GM18873 (cell line): Measurements from ENCODE around the gene TRH.
"Not testable (repeated sequence)": the region's sequence is repeated elsewhere in the genome, so short reads cannot be mapped to it uniquely, and the experiment has no call there.

Experiments used
- ATAC-seq: cut with Tn5 transposase; IDR thresholded peaks from one replicate; pipeline ENCODE4 v1.9.1; 2021; ENCODE audit warnings: mild to moderate bottlenecking, moderate library complexity, moderate number of reproducible peaks; ENCODE audit not compliant: unreplicated experiment, low FRiP score

Gene TRH

DNA sequence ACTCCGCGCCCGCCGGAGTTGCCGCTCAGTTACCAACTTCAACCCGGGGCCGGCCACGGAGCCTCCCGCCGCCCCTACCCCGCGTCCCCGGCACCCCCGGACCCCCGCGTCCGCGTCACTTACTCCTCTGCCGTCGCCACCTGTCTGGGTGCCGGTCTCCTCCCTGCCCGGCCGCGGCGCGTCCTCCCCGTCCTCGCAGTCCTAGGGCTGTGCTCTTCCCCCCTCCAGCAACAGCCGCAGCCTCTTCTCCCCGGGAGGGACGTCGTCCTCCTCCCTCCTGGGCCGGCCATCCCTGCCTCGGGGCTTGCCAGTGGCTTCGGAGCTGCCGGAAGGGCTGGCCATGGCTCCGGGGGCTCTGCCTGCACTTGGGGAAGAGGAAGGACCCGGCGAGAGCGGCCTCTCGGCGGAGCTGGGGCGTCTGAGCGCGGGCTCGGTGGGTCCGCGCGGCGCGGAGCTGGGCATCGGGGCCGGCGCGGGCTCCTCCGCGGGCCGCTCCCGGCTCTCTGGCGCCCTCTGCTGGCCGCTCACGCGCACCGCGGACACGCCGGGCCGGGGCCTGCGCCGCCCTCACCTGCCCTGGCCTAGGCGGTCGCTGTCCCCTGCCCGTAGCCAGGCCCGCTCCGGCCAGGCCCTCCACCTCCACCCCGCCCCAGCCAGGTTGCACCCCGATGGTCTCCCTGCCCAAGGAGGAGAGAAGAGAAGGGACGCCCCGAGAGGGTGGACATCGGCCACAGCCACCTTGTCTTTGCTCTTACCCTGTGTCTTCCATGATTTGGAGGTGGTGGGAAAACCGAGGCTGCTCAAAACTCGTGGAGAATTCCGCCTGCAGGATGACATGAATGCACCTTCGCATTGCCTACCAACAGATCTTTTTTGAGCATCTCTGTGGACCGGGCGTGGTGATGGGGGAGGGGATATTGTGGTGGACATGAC is 28.4 kb downstream of the TRH start:
- not testable (repeated sequence) for ATAC-seq

DNA sequence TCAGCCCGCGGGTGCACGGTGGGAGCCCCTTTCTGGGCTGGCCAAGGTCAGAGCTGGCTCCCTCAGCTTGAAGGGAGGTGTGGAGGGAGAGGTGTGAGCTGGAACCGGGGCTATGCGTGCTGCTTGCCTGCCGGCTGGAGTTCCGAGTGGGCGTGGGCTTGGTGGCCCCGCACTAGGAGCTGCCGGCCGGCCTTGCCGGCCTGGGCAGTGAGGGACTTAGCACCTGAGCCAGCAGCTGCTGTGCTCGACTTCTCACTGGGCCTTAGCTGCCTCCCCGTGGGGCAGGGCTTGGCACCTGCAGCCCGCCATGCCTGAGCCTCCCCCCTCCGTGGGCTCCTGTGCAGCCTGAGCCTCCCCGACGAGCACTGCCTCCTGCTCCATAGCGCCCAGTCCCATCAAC is 36.0 kb downstream of the TRH start:
- no peak for ATAC-seq

DNA sequence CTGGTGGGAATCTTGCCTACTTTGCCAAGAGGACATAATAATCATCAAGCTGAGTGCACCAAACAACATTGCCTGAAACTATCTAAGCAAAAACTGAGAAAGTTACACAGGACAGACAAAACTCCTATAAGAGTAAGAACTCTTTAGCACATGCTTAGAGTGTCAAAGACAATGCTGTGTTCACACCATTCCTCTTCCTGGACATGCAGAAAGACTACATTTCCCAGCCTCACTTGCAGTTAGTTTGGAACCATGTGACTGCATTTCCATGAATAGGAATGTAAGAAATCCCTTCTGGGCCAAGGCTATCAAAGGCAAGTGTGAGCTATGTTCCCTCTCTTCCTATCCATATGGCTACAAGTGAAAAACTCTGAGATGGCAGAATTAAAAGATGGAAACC is 37.6 kb downstream of the TRH start:
- not testable (repeated sequence) for ATAC-seq

DNA sequence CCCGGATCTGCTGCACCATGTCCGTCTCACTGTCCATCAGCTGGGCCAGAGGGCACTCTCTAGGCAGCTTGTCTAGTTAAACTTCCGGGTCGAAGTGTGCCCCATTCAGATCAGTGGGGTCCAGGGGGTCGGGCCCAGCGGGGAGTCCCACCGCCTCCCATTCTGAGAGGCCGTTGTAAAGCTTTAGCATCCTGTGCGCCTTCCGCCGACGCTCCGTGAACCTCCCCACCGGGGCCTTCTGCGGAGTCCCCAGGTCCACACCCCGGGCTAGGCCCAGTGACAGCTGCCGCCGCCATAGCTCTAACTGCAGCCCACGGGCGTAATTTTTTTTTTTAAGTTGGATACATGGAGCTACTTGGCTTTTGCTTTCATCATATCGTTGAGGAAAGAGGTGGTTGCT is 38.7 kb downstream of the TRH start:
- ATAC-seq, result not testable (repeated sequence)

DNA sequence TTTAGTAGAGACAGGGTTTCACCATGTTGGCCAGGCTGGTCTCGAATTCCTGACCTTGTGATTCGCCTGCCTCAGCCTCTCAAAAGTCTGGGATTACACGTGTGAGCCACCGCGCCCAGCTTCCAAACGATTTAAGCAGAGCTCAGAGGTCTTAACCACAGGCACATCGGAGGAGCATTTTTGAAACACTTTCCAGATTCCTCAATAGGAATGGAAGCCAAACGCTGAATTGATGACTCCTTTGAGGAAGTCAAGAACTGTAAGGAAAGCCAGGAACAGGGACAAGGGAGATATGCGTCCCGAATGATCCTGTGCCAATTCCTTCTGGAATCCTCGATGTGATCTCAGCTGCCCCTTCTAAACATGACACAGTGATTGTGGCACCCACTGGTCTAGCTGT is 40.0 kb downstream of the TRH start:
- ATAC-seq, result no peak

DNA sequence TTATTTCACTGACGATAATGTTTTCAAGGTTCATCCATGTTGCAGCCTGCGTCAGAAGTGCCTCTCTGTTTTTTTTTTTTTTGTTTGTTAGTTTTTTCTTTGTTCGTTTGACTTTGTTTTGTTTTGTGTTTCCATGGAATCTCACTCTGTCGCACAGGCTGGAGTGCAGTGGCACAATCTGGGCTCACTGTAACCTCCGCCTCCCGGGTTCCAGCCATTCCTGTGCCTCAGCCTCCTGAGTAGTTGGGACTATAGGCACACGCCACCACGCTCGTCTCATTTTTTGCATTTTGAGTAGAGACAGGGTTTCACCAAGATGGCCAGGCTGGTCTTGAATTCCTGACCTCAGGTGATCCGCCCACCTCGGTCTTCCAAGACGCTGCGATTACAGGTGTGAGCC is 43.1 kb downstream of the TRH start:
- ATAC-seq, result not testable (repeated sequence)

DNA sequence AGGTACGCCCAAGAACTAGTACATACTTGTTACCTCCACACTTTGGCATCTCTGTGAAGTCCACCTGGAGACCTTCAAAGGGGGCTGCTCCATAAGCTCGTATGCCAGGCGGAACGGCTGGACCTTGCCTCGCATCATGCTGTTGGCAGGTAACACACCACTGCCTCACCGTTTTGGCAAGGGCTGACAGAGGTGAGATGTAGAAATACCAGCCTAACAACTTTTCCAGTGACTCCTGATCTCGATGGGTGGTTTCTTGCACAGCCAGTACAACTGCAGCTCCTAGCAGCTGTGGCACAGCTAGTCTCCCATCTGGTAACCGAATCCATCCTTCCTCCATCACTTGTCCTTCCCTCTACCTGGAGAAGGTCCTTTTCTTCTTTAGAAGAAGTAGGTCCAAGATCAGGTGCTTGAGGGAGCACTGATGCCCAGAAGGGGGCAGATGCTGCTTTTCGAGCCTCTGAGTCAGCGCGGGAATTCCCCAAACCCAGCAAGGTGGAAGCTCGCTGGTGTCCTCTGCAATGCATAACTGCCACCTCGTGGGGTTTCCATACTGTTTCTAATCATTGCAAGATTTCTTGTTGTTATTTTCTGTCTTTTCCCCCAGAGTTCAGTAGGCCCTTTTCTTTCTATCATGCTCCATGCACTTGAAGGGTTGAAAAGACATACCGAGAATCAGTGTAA is 51.8 kb downstream of the TRH start:
- ATAC-seq, result not testable (repeated sequence)

DNA sequence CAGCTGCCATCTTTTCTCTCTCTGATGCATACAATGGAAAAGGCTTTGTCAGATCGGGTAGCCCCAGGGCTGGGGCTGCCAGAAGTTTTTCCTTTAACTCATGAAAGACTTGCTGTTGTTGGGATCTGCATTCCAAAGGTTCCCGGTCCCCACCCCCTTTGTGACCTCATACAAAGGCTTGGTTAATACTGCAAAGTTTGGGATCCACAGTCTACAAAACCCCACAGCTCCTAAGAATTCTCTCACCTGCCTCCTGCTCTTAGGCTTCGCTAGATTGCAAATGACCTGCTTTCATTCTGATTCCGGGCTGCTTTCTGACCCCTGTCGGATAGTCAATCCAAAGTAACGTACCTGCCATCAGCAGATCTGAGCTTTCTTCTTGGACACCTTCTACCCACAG is 52.9 kb downstream of the TRH start:
- ATAC-seq, result not testable (repeated sequence)
